HG02938 (cell line): ENCODE measurements around the gene CHCHD3.
A peak's percentile ranks its signal among the peaks of the same experiment; 100 is the strongest.

Experiments
- ATAC-seq: cut with Tn5 transposase; IDR thresholded peaks from one replicate; pipeline ENCODE4 v1.9.1; 2021; ENCODE audit warnings: mild to moderate bottlenecking, moderate library complexity; ENCODE audit not compliant: unreplicated experiment

The CHCHD3 gene

DNA sequence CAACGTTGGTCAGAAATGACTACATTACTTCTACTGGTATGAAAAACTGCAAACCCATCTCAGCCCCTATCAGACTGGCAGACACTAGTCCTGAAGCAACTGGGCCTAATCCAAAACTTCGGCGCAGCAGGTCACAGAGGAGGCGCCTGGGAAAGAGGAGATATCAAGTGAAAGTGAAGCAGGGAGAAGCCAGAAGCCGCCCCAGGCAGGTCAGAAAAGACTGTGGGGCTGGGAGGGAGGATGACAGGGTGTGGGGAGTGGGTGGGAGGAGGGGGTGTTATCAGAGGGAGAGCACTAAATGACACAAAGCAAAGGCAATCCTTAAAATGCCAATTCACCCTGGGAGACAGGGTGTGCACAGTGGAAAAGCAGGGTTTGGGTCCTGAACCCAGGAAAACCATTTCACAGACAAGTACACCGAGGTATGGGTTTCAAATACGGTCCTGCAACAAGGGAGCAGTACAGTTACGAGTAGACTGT, 731 bp downstream of the CHCHD3 start:
- no peak for ATAC-seq

- ATAC-seq, result no peak
Observed at GRCh38 chr7:133079296-133079695, 2.6 kb downstream of the CHCHD3 start.

- ATAC-seq, result no peak
Observed at GRCh38 chr7:133077394-133077793, 4.5 kb downstream of the CHCHD3 start.

GRCh38 chr7:133076142-133076541, 5.7 kb downstream of the CHCHD3 start:
- no peak for ATAC-seq

- no peak for ATAC-seq
Observed at GRCh38 chr7:133071506-133071905, 10.4 kb downstream of the CHCHD3 start.

DNA sequence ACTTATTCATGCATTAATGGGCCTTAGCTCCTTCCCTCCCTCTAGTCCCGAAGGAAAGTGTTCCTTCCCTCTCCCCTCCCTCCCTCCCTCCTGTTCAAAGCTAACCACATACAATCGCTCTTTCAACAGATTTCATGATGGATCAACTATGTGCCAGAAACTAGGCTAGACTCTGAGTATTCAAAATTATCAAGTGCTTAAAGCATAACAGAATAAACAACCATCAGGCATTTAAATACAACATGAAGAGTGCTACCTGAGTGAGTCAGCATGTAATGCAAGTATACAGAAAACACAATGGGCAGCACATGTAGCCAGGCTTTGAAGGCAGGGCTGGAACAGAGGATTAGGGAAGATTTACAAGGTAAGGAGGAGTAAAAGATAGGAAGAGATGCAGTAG, 11.3 kb downstream of the CHCHD3 start:
- ATAC-seq, result no peak

GRCh38 chr7:133065301-133065700, 16.6 kb downstream of the CHCHD3 start:
- ATAC-seq, result no peak

GRCh38 chr7:133064082-133064820, 17.6 kb downstream of the CHCHD3 start:
- no peak for ATAC-seq

DNA sequence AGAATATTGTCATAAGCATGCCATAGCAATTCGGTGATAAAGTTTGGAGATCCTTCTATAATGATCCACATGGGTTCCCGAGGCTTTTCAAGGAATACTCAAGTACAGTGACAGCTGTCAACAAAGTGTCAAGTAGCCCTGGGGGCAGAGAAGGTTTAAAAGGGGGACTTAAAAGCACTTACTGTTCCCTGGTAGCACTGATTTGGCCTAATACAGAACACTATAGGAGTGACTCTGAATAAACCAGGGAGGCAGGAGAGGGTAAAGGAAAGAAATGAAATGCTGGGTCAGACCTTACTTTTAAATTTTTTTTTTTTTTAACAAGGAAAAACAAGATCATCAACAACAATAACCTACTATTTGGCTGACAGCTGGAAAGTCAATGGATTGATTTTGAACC, 20.1 kb downstream of the CHCHD3 start:
- ATAC-seq, result no peak

DNA sequence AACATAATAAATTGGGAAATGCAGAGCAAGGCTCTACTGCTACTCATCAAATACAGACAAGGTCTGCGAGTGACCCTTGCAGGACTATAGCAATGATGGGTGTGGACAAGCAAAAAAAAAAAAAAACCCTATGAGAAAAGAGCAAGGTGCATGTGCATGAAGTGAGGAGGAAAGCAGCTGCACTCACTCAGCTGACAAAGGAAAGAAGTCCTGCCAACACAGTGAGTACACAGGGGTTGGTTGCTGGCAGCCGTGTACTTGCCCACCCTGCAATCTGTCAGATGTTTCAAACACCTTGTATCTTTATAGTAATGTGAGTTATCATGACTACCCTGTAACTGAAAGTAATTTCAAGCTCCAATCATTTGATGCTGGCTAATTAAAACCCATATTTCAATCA, 20.5 kb downstream of the CHCHD3 start:
- no peak for ATAC-seq

DNA sequence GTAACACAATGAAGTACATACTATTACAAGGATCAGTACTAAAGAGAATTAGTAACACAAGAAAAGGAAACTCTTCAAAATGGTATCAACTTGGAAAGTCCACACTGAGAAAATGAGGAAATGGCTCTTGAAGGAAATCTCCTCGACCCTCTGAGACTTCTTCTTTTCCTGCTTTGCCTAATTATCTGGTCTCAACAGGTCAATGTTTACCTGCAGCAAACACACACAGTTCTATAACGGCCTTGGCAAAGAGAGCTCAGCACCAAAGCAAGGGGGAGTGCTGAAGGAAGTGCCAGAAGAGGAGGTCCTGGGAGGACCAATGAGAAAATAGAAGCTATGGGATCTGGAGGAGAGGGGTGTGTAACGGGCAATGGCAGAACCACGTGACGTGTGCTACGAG, 21.9 kb downstream of the CHCHD3 start:
- no peak for ATAC-seq

DNA sequence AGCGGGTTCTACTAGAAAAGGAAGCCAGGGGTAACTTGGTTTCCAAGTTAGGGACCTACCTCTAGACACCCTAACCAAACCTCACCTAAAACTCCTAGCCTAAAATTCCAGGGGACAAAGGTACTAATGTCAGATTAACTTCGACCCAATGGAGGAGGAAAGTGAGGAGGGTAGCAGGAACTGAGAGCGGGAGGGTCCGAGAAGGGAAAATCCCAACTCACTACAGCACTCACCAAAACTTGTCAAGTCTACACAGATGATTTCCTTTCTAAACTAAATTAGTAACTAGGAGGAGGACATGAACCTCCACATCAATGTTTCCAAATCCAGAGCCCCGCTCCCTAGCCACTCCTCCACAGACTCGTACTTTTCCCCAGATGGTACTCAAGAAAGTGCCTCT, 22.6 kb downstream of the CHCHD3 start:
- ATAC-seq, result peak; percentile 49

DNA sequence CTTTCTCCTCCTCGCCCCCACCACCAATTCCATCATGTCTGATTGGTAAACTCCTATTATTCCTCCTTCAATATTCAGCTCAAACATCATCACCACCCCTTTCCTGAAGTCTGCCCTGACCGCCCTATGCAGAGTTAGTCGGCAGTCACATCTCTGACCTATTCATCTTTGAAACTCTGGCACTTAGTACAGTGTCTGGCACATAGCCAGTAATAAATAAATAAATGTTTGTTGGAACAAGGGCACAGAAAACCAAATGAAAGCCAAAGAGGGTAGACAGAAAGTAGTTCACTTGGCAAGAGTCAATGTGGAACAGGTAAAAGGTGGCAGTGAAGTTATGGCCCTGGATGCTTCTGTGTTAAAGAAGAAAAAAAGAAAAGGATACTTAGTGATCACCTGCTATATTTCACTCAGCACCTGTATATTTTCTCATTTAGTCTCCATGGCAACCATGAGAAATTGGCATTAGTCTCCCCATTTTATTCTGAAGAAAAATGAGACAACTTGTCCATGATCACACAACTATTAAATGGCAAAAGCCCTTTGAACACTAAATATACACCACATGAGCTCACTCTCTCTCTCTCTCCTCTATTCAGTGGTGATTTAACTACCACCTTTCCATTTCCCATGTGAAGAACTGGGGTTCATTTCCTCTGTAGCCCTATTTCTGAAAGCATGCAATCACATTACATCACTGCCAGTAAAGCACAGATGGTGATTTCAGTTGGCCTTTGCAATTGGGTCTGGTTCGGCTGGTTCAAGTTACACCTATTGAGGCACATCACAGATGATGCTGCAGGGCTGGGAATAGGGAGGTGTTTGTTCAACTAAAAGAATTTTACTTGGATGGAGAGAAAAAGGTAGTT, 25.3 kb downstream of the CHCHD3 start:
- ATAC-seq, result no peak

GRCh38 chr7:133054162-133054840, 27.6 kb downstream of the CHCHD3 start:
- no peak for ATAC-seq

DNA sequence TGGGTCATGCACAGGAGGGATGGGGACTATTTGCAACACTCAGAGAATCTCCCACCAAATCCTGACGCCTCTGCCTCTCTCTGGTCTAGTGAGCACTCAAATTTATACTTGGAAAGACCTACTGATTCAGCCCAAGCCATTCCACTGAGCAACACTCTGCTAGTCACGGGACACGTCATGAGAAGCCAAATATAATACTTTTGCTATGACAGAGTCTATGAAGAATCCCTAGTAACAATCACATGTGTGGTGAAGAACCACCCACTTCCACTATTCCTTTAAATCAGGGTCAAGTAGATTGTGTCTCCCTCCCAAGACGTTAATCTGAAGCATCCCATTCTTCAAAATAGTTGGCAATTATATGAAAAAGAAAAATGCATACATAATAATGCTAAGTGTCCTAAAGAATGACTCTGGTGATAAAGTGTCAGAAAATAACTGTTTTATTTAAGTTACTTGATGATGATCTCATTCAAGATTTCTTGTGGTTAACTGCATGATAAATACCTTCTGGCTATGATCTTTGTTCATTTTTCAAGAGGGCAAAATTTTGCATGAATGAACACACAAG, 28.5 kb downstream of the CHCHD3 start:
- no peak for ATAC-seq

DNA sequence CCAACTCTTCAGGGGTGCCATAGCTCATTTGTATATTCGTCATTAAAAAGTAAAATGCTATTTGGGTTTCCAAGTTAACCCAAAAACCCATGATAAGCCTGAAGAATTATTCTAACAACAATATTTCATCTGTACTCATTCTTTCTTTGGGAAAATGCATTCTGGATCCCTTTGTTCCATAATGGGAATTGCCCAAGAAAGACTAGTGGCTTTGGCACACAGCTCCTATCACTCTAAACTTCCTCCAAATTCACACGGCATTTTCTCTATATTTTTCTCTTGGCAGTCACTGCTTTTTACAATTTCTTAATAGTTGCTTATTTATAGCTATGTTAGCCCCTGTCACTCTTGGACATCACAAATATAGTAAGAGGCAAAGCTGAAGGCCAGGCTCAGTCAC, 29.1 kb downstream of the CHCHD3 start:
- ATAC-seq, result no peak

GRCh38 chr7:133052401-133052756, 29.5 kb downstream of the CHCHD3 start:
- no peak for ATAC-seq

GRCh38 chr7:133051719-133052400, 30.0 kb downstream of the CHCHD3 start:
- ATAC-seq, result no peak

- ATAC-seq, result peak; percentile 44
Observed at GRCh38 chr7:133051066-133051465, 30.8 kb downstream of the CHCHD3 start.

DNA sequence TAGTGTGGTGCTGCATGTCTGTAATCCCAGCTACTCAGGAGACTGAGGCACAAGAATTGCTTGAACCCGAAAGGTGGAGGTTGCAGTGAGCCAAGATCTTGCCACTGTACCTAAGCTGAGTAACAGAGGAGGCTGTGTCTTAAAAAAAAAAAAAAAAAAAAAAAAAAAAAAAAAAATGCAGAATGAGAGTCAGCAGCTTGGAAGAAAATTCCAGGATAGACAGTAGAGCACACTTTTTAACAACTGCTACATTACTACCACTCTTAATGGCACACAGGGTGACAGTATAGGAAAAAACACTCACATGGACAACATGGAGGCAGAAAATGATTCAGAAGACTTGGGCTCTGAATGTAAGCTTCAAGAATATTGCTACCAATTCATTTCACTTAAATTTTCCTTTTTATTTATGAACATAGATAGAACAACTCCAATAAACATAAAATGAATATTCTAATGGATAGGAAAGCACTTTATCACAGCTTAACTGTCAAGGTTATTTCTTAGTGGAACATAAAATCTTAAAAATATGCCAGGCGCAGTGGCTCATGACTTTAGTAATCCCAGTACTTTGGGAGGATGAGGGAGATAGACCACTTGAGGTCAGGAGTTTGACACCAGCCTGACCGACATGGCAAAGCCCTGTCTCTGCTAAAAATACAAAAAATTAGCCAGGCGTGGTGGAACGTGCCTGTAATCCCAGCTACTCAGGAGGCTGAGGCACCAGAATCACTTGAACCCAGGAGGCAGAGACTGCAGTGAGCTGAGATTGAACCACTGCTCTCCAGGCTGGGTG, 31.5 kb downstream of the CHCHD3 start:
- ATAC-seq, result no peak
